AG04449 (cell line): ENCODE measurements around the gene SSTR3.

Source experiments
- CTCF ChIA-PET: fragments of 350-600 bp; formaldehyde crosslinking; extraction: SDS; loops from one replicate; lab custom pipeline; 2021; ENCODE audit warnings: antibody characterized with exemption; lab: Yijun Ruan, JAX
- POLR2A ChIA-PET: fragments of 400-600, 350-600 bp; formaldehyde crosslinking; extraction: SDS; loops from one replicate; lab custom pipeline; 2020; ENCODE audit warnings: antibody characterized with exemption, inconsistent platforms; lab: Yijun Ruan, JAX
- DNase-seq: peaks from one replicate; pipeline ENCODE4 v3.0.0-alpha.2; 2010; ENCODE audit warnings: low read depth, low spot score
- H3K4me3 ChIP-seq: 2 replicates; pipeline ENCODE4 v1.5.1; 2011; ENCODE audit warnings: low read depth, mild to moderate bottlenecking, control low read depth, low read length
- TF ChIP-seq, protein P1 (sequence below): IDR thresholded peaks from one replicate; pipeline ENCODE4 v1.5.1; 2011; ENCODE audit warnings: mild to moderate bottlenecking, moderate library complexity, low read length, control low read depth, inconsistent platforms; ENCODE audit not compliant: insufficient read depth; ENCODE audit errors: missing control alignments

The SSTR3 gene

GRCh38 chr22:37154925-37155712 lies 57.2 kb downstream of the SSTR3 start:
- ChIA-PET CTCF (interaction anchor here (3.4 kb wide), 1 partner anchor 11 kb away, joined by 21 read pairs; no protein-coding TSS in a partner anchor), POLR2A (no interaction called here)
- DNase-seq: no peak
- TF ChIP-seq, protein P1, sequence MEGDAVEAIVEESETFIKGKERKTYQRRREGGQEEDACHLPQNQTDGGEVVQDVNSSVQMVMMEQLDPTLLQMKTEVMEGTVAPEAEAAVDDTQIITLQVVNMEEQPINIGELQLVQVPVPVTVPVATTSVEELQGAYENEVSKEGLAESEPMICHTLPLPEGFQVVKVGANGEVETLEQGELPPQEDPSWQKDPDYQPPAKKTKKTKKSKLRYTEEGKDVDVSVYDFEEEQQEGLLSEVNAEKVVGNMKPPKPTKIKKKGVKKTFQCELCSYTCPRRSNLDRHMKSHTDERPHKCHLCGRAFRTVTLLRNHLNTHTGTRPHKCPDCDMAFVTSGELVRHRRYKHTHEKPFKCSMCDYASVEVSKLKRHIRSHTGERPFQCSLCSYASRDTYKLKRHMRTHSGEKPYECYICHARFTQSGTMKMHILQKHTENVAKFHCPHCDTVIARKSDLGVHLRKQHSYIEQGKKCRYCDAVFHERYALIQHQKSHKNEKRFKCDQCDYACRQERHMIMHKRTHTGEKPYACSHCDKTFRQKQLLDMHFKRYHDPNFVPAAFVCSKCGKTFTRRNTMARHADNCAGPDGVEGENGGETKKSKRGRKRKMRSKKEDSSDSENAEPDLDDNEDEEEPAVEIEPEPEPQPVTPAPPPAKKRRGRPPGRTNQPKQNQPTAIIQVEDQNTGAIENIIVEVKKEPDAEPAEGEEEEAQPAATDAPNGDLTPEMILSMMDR: no peak
- H3K4me3 ChIP-seq: no peak overlapping the region
